Endothelial cell of umbilical vein (primary cell): Measurements from ENCODE around the gene RPS2.

Source experiments
- CTCF ChIP-seq, 2 donors: IDR thresholded peaks; 1 replicate in 1 of 2; 2 replicates in 1 of 2; pipeline ENCODE4 v1.5.1; 2011; ENCODE audit warnings: low read length in 2 of 2, mild to moderate bottlenecking in 2 of 2, moderate library complexity in 2 of 2, control low read depth in 1 of 2, inconsistent platforms in 1 of 2, low read depth in 1 of 2; ENCODE audit not compliant: insufficient read depth in 1 of 2; ENCODE audit errors: extremely low read depth in 1 of 2
- EZH2 ChIP-seq: IDR thresholded peaks from 2 replicates; pipeline ENCODE4 v1.6.1; 2012; ENCODE audit warnings: borderline replicate concordance, low read depth, mild to moderate bottlenecking, moderate library complexity, low read length, inconsistent platforms; ENCODE audit not compliant: severe bottlenecking
- MYC ChIP-seq: IDR thresholded peaks from one replicate; pipeline ENCODE4 v1.6.1; 2011; ENCODE audit warnings: mild to moderate bottlenecking, low read depth, low read length
- POLR2A ChIP-seq: IDR thresholded peaks from 2 replicates; pipeline ENCODE4 v1.6.1; 2012; ENCODE audit warnings: low read depth, mild to moderate bottlenecking, control low read depth, low read length
- POLR2AphosphoS5 ChIP-seq: IDR thresholded peaks from 2 replicates; pipeline ENCODE4 v1.6.1; 2012; ENCODE audit warnings: low read depth, mild to moderate bottlenecking, control low read depth, low read length, moderate library complexity; ENCODE audit not compliant: insufficient read depth
- TF ChIP-seq, protein P1 (sequence below): IDR thresholded peaks from 2 replicates; pipeline ENCODE4 v1.6.1; 2011; ENCODE audit not compliant: insufficient read depth, insufficient read length

DNA sequence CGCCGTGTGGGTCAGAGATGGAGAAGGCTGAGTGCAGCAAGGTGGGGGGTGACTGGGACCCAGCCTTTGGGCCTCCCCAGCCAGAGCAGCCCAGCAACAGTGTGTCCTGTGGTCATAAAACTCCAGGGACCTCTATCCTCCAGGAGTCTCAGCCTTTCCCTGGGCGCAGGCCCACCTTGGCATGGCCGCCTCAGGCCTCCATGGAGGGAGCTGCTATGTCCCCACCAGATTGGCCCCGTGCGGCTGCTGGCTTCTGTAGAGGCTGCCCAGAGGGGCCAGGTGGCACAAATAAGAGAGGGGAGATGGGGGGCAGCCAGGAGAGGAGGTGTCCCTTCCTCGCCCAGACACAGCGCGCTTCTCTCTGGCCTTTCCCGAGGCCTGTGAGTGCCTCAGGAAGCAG, 22.6 kb upstream of the RPS2 start:
- no peak for TF ChIP-seq CTCF (IDR thresholded peaks at IDR 0.05; ENCODE audit: extremely low read depth in 1 of 2, insufficient read depth in 1 of 2, low read depth in 1 of 2, low read length in 2 of 2)
- TF ChIP-seq POLR2AphosphoS5 = no peak
- TF ChIP-seq POLR2A = no peak
- no peak for TF ChIP-seq EZH2
- TF ChIP-seq, protein P1, sequence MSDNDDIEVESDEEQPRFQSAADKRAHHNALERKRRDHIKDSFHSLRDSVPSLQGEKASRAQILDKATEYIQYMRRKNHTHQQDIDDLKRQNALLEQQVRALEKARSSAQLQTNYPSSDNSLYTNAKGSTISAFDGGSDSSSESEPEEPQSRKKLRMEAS = no peak
- no peak for TF ChIP-seq MYC
